Measurements from ENCODE around the gene SPATA20.

- no peak for TF ChIP-seq POLR2A (IDR thresholded peaks at IDR 0.05; ENCODE audit: low read length)
- TF ChIP-seq CHD2 (IDR thresholded peaks at IDR 0.05; ENCODE audit: low read length, partially characterized antibody) = no peak
- no peak for TF ChIP-seq CTCF (IDR thresholded peaks at IDR 0.05)
- TF ChIP-seq RNF2 (IDR thresholded peaks at IDR 0.05; ENCODE audit: borderline replicate concordance, low read depth) = no peak
- no peak for TF ChIP-seq ELK1 (IDR thresholded peaks at IDR 0.05; ENCODE audit: low read depth, low read length)
- no peak for TF ChIP-seq SREBF2 (IDR thresholded peaks at IDR 0.05)
- TF ChIP-seq MAZ (IDR thresholded peaks at IDR 0.05; ENCODE audit: borderline replicate concordance, low read depth, low read length) = no peak
- TF ChIP-seq HOXB13 (CRISPR knock-in tag; IDR thresholded peaks at IDR 0.05; ENCODE audit: low read depth) = no peak
- TF ChIP-seq NFE2L2 (conservative IDR thresholded peaks at IDR 0.05; ENCODE audit: low read length) = no peak
Measured at GRCh38 chr17:50585891-50586290, 38.9 kb downstream of the SPATA20 start.

Data from A549 (cell line).